ENCODE results near the gene EML1.
A peak's percentile ranks its signal among the peaks of the same experiment; 100 is the strongest.

EML1 gene

GRCh38 chr14:99793213-99794150 lies at the start of gene EML1:
Gene EML1 (plus strand): TSS chr14:99793413. CDS start chr14:99793477, 64 bp downstream.
- DNase-seq (ENCODE audit: low read depth in 2 of 2) = peak; percentile 21 to 65

- DNase-seq (ENCODE audit: low read depth in 2 of 2) = no peak
Measured at GRCh38 chr14:99744199-99744872, 48.9 kb upstream of the EML1 start.

- no peak for DNase-seq (ENCODE audit: low read depth in 2 of 2)
Measured at GRCh38 chr14:99744873-99745224, 48.4 kb upstream of the EML1 start.

- no peak for DNase-seq (ENCODE audit: low read depth in 2 of 2)
Measured at GRCh38 chr14:99745307-99745951, 47.8 kb upstream of the EML1 start.

- no peak for DNase-seq (ENCODE audit: low read depth in 2 of 2)
Measured at GRCh38 chr14:99747167-99747566, 46.0 kb upstream of the EML1 start.

GRCh38 chr14:99747582-99748330 lies 45.5 kb upstream of the EML1 start:
- DNase-seq (ENCODE audit: low read depth in 2 of 2) = no peak

GRCh38 chr14:99748529-99748928 lies 44.7 kb upstream of the EML1 start:
- DNase-seq (ENCODE audit: low read depth in 2 of 2) = no peak

GRCh38 chr14:99749142-99749541 lies 44.1 kb upstream of the EML1 start:
- DNase-seq (ENCODE audit: low read depth in 2 of 2) = no peak

GRCh38 chr14:99749763-99750715 lies 43.2 kb upstream of the EML1 start:
- DNase-seq (ENCODE audit: low read depth in 2 of 2) = no peak

GRCh38 chr14:99750746-99751450 lies 42.3 kb upstream of the EML1 start:
- no peak for DNase-seq (ENCODE audit: low read depth in 2 of 2)

- DNase-seq (ENCODE audit: low read depth in 2 of 2) = no peak
Measured at GRCh38 chr14:99751539-99752485, 41.4 kb upstream of the EML1 start.

- no peak for DNase-seq (ENCODE audit: low read depth in 2 of 2)
Measured at GRCh38 chr14:99752486-99753121, 40.6 kb upstream of the EML1 start.

- no peak for DNase-seq (ENCODE audit: low read depth in 2 of 2)
Measured at GRCh38 chr14:99753225-99754140, 39.7 kb upstream of the EML1 start.

- DNase-seq (ENCODE audit: low read depth in 2 of 2) = no peak
Measured at GRCh38 chr14:99754141-99755067, 38.8 kb upstream of the EML1 start.

- no peak for DNase-seq (ENCODE audit: low read depth in 2 of 2)
Measured at GRCh38 chr14:99755068-99755405, 38.2 kb upstream of the EML1 start.

Data from stimulated activated CD8-positive, alpha-beta memory T cell treated with anti-CD3 and anti-CD28 coated beads, Interleukin-7, amount 100 ng/mL, for 4 hours (primary cell).